ENCODE results near the gene COQ4.

DNA sequence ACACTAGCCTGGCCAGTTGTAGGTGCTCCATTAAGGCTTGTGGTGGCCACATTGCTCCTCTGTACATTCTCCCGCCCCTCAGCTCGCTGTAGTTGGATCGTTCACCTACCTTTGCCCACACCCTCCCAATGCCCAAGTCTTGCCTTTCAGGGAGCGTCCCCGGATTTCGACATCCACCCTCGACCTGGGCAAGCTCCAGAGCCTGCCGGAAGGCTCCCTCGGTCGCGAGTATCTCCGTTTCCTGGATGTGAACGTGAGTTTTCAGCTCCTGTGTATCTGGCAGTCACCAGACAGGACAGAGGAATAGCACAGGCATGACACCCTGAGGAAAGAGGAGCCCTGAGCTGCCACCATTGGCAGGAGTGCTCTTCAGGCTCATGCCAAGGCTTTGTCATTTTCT, 3.0 kb downstream of the COQ4 start:
- TF ChIP-seq, protein P1, sequence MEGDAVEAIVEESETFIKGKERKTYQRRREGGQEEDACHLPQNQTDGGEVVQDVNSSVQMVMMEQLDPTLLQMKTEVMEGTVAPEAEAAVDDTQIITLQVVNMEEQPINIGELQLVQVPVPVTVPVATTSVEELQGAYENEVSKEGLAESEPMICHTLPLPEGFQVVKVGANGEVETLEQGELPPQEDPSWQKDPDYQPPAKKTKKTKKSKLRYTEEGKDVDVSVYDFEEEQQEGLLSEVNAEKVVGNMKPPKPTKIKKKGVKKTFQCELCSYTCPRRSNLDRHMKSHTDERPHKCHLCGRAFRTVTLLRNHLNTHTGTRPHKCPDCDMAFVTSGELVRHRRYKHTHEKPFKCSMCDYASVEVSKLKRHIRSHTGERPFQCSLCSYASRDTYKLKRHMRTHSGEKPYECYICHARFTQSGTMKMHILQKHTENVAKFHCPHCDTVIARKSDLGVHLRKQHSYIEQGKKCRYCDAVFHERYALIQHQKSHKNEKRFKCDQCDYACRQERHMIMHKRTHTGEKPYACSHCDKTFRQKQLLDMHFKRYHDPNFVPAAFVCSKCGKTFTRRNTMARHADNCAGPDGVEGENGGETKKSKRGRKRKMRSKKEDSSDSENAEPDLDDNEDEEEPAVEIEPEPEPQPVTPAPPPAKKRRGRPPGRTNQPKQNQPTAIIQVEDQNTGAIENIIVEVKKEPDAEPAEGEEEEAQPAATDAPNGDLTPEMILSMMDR (conservative IDR thresholded peaks at IDR 0.05; ENCODE audit: low read depth, low read length), result no peak
- no peak for TF ChIP-seq EZH2 (IDR thresholded peaks at IDR 0.05; ENCODE audit: borderline replicate concordance, low read depth, low read length, poor library complexity, severe bottlenecking)
